Fibroblast of the aortic adventitia (primary cell): ENCODE results near the gene PPP2R2C. TPM values are rescaled to one million over a fixed set of nuclear protein-coding genes. Genes with fewer than 3 reads are reported as not detected.

ENCODE experiments used
- DNase-seq: peaks from one replicate; pipeline ENCODE4 v3.0.0-alpha.2; 2010; ENCODE audit warnings: low read depth
- H3K4me3 ChIP-seq: 2 replicates; pipeline ENCODE4 v1.5.1; 2011; ENCODE audit warnings: low read depth, mild to moderate bottlenecking, control low read depth, low read length, moderate library complexity
- total RNA-seq: library from RNA; depleted of rRNA; stranded (reverse); fragments of >200 nt; gene quantifications from 2 replicates; pipeline ENCODE4 v1.2.3, GENCODE V29; 2012; ENCODE audit warnings: low replicate concordance
- TF ChIP-seq, protein P1 (sequence below): IDR thresholded peaks from 2 replicates; pipeline ENCODE4 v1.5.1; 2011; ENCODE audit warnings: mild to moderate bottlenecking, low read length, control low read depth, inconsistent platforms; ENCODE audit not compliant: insufficient read depth

Gene PPP2R2C
- total RNA-seq, 1 donor, result not detected

DNA sequence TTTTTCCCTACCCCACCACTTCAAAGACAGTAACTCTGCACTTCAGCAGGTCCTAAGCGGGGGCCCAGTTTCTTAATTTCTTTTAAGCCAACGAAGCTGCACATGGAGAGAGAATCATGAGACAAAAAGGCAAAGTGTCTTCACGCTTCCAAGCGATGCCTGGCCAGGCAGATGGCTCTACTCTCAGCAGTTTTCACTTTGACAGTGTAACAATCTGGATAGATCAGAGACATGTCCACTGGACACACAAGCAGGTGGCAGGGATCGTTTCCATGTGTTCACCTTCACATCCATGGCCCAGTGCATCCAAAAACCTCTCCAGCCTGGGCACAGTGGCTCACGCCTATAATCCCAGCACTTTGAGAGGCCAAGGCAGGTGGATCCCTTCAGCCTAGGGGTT is 27.8 kb downstream of the PPP2R2C start:
- DNase-seq, result no peak
- TF ChIP-seq, protein P1, sequence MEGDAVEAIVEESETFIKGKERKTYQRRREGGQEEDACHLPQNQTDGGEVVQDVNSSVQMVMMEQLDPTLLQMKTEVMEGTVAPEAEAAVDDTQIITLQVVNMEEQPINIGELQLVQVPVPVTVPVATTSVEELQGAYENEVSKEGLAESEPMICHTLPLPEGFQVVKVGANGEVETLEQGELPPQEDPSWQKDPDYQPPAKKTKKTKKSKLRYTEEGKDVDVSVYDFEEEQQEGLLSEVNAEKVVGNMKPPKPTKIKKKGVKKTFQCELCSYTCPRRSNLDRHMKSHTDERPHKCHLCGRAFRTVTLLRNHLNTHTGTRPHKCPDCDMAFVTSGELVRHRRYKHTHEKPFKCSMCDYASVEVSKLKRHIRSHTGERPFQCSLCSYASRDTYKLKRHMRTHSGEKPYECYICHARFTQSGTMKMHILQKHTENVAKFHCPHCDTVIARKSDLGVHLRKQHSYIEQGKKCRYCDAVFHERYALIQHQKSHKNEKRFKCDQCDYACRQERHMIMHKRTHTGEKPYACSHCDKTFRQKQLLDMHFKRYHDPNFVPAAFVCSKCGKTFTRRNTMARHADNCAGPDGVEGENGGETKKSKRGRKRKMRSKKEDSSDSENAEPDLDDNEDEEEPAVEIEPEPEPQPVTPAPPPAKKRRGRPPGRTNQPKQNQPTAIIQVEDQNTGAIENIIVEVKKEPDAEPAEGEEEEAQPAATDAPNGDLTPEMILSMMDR, result no peak
- no peak overlapping the region for H3K4me3 ChIP-seq

DNA sequence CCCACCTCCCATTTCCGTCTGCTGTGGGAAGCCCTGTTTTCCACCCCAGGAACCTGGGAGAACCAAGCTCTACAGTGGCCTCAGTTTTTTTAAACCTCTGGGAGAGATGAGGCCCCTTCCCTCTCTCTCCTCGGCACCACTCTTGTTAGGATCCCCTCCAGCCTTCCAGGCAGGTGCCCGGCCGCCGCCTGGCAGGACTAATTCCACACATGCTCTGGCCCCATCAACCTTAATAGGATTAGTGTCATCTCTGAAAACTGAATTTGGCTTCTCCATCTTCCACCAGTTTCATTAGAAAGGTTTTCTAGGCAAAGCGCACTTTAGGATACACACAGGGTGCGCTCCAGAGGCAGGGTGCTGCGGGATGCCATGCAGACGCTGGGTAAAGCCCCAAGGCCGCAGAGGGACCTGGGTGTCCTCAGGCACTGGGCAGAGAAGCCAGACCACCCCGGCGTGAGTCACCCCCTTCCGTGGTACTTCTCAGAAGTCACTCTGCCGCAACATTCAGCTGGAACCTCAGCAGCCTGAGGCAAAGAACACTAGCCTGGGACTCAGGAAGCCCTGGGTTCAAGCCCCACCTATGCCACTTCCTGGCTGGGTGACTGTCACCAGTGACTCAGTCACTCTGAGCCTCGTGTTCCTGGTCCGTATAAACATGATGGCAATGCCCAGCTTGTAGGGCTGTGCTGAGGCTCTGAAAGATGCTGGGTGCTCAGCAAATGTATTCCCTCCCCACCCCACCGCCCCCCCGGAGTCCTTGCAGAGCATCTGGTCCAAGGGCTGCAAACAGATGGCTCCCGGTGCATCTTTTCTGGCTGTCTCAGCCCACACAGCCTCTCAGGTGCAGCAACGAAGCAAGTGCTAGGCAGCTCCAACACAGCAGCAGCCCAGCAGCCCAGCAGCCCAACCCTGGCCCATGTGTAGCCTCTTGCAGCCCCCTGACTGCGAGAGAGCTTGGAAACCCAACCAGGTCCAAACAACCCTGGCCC is 29.1 kb downstream of the PPP2R2C start:
- no peak for DNase-seq
- no peak overlapping the region for H3K4me3 ChIP-seq
- TF ChIP-seq, protein P1, result no peak

DNA sequence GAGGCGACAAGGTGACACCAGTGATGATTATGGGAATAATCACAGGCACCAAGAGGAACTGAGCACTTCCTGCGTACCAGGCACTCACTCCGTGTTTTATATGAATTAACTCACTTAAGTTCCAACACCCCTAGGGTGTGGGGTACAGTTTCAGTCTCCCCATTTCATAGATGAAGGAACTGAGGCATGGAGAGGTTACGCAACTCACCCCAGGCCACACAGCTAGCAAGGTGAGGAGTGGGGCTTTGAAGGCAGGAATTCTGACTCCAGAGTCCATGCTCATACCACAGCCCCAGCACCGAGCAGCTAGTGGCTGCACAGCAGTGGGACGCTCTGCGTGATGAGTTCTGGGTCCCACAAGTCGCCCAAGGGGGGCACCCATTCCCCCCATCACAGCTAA is 29.9 kb downstream of the PPP2R2C start:
- TF ChIP-seq, protein P1, result no peak
- H3K4me3 ChIP-seq, result no peak overlapping the region
- DNase-seq, result no peak

DNA sequence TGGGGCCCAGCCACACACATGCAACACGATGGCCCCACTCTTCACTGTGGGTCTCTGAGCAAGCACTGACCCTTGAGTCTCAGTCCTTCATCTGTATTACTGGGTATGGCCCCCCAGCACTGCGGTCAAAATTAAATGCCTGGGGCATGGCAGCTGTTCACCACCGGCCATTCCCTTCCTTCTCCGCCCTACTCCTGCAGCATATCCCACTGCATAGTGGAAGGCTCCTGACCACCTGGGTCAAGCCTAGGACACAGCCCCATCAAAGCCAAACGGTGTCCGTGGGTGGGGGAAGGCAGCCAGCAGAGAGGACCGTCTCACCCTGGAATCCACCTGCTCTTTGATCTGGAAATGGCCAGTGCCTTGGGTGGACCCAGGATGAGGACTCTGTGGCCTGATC is 30.7 kb downstream of the PPP2R2C start:
- DNase-seq, result no peak
- H3K4me3 ChIP-seq, result no peak overlapping the region
- TF ChIP-seq, protein P1, result no peak

DNA sequence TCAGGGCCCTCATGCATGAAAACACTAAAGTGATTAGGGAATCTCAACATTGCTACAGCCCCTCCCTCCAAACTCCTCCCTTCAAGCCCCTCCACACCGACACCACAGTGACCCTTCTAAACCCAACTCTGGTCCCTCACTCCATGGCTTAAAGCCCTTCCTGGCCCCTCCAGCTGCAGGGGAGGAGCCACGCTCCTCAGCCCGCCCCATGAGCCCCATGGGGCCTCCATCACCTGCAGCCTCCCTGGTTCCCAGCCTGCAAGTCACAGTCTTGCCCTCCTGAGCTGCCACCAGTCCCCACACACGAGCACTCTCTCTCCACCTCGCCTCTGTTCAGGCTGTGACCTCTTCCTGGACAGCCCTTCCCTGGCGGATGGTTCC is 31.2 kb downstream of the PPP2R2C start:
- no peak overlapping the region for H3K4me3 ChIP-seq
- DNase-seq, result no peak
- TF ChIP-seq, protein P1, result no peak

DNA sequence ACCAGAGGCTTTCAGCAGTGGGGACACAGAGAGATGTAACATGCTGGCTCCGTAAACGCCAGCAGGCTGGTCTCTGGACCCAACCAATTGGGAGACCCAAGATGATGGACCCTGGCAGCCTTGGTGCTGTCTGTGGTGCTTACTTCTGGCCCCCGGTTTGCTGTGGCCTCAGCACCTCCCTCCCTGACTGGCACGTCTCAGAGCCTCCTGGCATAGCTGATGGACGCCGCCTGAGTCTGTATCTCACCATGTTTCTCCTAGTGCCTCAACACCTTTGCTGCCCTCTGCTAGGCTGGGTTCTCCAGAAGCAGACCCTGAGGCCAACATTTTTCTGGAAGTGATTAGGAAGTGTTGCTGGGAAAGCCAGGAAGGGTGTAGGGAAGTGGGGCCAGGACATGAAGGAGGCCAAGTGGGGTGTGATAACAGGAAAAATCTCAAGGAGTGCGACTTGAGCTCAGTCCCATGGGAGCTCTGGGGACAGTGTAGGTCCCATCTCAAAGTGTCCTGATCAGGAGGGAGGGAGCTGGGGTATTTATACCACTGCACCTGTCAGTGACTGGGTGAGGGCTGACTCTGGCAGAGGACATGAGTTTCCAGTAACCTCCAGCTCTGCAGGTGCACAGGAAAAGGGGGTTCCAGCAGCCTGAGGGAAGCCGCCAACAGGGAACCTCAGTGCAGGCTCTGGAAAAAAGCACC is 31.8 kb downstream of the PPP2R2C start:
- TF ChIP-seq, protein P1, result no peak
- DNase-seq, result no peak
- H3K4me3 ChIP-seq, result no peak overlapping the region
